Activated CD8-positive, alpha-beta T cell treated with anti-CD3 and anti-CD28 coated beads for 36 hours (primary cell): ENCODE measurements around the gene PHB1. TPM values are rescaled to one million over a fixed set of nuclear protein-coding genes. Genes with fewer than 3 reads are reported as not detected.
"Not testable (repeated sequence)": the region's sequence is repeated elsewhere in the genome, so short reads cannot be mapped to it uniquely, and the experiment has no call there.

Experiments used
- ATAC-seq: fragments of 200-7000 bp; cut with Tn5 transposase; one replicate; pipeline ENCODE4 v1.10.0; 2021; ENCODE audit warnings: mild to moderate bottlenecking, moderate library complexity
- CTCF ChIA-PET: fragments of 350-600 bp; sonication (Branson Sonifier 250); formaldehyde crosslinking; loops from one replicate; lab custom pipeline; 2021; ENCODE audit warnings: antibody characterized with exemption; lab: Charles Lee
- POLR2A ChIA-PET: fragments of 350-600 bp; sonication (Branson Sonifier 250); formaldehyde crosslinking; loops from one replicate; lab custom pipeline; 2021; ENCODE audit warnings: antibody characterized with exemption; lab: Charles Lee
- DNase-seq: peaks from one replicate; pipeline ENCODE4 v3.0.0-alpha.2; 2020
- H3K27ac Mint-ChIP-seq: one replicate; pipeline ENCODE4 v1.8.0; 2021; ENCODE audit warnings: mild to moderate bottlenecking, mixed read lengths
- H3K27me3 Mint-ChIP-seq: one replicate; pipeline ENCODE4 v1.8.0; 2021; ENCODE audit warnings: mixed read lengths
- H3K36me3 Mint-ChIP-seq: one replicate; pipeline ENCODE4 v1.8.0; 2021; ENCODE audit warnings: low read depth, mixed read lengths
- H3K4me1 Mint-ChIP-seq: one replicate; pipeline ENCODE4 v1.8.0; 2021; ENCODE audit warnings: low read depth, mixed read lengths
- H3K4me3 Mint-ChIP-seq: one replicate; pipeline ENCODE4 v1.8.0; 2021; ENCODE audit warnings: mild to moderate bottlenecking, moderate library complexity, mixed read lengths
- H3K9me3 Mint-ChIP-seq: one replicate; pipeline ENCODE4 v1.8.0; 2021; ENCODE audit warnings: mixed read lengths
- intact Hi-C: fragments of 100-400 bp; cut with micrococcal nuclease; formaldehyde crosslinking; loops from one replicate; pipeline ENCODE4 v1.10.0; 2022
- total RNA-seq, 2 experiments: library from RNA; stranded (reverse); gene quantifications; one replicate each; pipeline ENCODE4 v1.2.3, GENCODE V29; 2021
- TF ChIP-seq, protein P1 (sequence below): fragments of 200-600 bp; IDR thresholded peaks from one replicate; pipeline ENCODE4 v1.8.0; 2022; ENCODE audit warnings: antibody characterized with exemption, mild to moderate bottlenecking

PHB1 gene
- total RNA-seq, 2 experiments from 2014 or later: 363 to 381 TPM

DNA sequence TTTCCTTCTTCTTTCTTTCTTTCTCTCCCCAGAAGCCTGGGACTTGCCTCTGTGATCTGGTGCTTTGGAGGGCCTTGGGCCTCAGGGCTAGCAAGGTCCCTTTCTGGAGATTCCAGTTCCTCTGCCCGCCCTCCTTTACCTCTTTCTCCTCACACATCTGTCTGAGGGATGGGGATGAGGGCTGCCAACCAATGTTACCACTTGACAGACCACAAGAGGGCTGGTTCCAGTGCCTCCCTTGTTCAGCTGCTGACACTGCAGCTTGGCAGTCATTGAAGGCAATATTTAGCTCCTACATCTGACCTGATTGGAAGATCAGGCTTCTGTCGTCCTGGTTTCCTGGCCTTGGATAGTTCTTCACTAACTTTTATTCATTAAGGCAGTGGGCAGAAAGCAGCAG lies 49.0 kb downstream of the PHB1 start:
- no peaks in the 10 kb centered on the region for H3K27me3 Mint-ChIP-seq
- ATAC-seq (no peak), DNase-seq (peak; percentile 50)
- ChIA-PET CTCF (interaction anchor here (0.9 to 10.2 kb wide), 6 partner anchors 8 to 48 kb away, joined by 3 to 178 read pairs (median 4); no protein-coding TSS in a partner anchor), POLR2A (no interaction called here)
- intact Hi-C loops: loop anchor here (5.0 kb wide), 1 partner anchor 48 kb away; no protein-coding TSS in a partner anchor
- TF ChIP-seq, protein P1, sequence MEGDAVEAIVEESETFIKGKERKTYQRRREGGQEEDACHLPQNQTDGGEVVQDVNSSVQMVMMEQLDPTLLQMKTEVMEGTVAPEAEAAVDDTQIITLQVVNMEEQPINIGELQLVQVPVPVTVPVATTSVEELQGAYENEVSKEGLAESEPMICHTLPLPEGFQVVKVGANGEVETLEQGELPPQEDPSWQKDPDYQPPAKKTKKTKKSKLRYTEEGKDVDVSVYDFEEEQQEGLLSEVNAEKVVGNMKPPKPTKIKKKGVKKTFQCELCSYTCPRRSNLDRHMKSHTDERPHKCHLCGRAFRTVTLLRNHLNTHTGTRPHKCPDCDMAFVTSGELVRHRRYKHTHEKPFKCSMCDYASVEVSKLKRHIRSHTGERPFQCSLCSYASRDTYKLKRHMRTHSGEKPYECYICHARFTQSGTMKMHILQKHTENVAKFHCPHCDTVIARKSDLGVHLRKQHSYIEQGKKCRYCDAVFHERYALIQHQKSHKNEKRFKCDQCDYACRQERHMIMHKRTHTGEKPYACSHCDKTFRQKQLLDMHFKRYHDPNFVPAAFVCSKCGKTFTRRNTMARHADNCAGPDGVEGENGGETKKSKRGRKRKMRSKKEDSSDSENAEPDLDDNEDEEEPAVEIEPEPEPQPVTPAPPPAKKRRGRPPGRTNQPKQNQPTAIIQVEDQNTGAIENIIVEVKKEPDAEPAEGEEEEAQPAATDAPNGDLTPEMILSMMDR: no peak
- no peak overlapping the region for H3K4me3 Mint-ChIP-seq
- H3K27ac Mint-ChIP-seq: no peak overlapping the region
- H3K4me1 Mint-ChIP-seq: peaks cover 25% of the 10 kb centered on the region
- H3K9me3 Mint-ChIP-seq: no peaks in the 10 kb centered on the region
- no peaks in the 10 kb centered on the region for H3K36me3 Mint-ChIP-seq

DNA sequence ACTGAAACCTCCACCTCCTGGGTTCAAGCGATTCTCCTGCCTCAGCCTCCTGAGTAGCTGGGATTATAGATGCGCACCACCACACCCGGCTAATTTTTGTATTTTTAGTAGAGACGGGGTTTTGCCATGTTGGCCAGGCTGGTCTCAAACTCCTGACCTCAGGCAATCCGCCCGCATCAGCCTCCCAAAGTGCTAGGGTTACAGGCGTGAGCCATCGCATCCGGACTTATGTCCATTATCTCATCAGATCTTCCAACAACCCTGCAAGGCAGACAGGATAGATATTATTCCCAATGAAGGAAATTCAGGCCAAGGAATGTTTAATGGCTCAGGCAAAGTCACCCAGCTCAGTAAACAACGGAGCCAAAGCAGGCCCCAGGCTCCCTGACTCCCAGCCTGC lies 49.6 kb downstream of the PHB1 start:
- intact Hi-C loops: loop anchor here (5.0 kb wide), 1 partner anchor 48 kb away; no protein-coding TSS in a partner anchor
- H3K27me3 Mint-ChIP-seq, DNase-seq, POLR2A ChIA-PET, H3K36me3 Mint-ChIP-seq, H3K9me3 Mint-ChIP-seq, ATAC-seq, H3K27ac Mint-ChIP-seq, H3K4me3 Mint-ChIP-seq: not testable (repeated sequence)
- peaks cover 30% of the 10 kb centered on the region for H3K4me1 Mint-ChIP-seq
- CTCF ChIA-PET: interaction anchor here (0.9 to 10.2 kb wide), 5 partner anchors 8 to 47 kb away, joined by 3 to 178 read pairs (median 3); no protein-coding TSS in a partner anchor

DNA sequence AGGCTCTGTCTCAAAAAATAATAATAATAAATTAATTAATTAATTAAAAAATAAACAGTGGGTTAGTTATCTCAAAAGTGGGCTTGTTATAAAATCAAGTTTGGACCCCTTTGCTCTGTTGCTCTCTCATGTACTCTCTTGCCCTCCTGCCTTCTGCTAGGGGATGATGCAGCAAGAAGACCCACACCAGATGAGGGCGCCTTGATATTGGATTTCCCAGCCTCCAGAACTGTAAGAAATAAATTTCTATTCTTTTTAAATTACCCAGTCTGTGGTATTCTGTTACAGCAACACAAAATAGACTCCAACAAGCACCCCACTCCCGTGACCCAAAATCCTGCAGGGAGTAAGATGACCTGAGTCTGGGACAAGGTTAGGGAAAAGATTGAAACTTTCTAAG lies 50.6 kb downstream of the PHB1 start:
- H3K27me3 Mint-ChIP-seq: no peaks in the 10 kb centered on the region

DNA sequence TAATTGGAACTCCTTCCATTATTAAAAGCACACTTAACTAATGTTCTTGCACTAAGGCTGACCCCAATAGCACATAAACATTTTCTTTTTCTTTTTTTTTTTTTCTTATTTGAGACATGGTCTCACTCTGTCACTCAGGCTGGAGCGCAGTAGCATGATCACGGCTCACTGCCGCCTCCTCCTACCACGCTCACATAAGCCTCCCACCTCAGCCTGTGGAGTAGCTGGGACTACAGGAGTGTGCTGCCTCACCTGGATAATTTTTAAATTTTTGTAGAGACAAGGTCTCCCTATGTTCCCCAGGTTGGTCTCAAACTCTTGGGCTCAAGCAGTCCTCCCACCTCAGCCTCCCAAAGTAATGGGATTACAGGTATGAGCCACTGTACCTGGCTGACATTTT lies 51.4 kb downstream of the PHB1 start:
- Mint-ChIP-seq H3K27ac (no peak overlapping the region), H3K9me3 (no peaks in the 10 kb centered on the region), H3K36me3 (no peaks in the 10 kb centered on the region), H3K4me1 (peaks cover 48% of the 10 kb centered on the region), H3K4me3 (no peak overlapping the region), H3K27me3 (no peaks in the 10 kb centered on the region)
- no peak for DNase-seq
- ATAC-seq: no peak
- TF ChIP-seq, protein P1: no peak
- POLR2A ChIA-PET: interaction anchor here (1.3 kb wide), 1 partner anchor 16 kb away, joined by 5 read pairs; no protein-coding TSS in a partner anchor
- intact Hi-C loops: no loop called here
- CTCF ChIA-PET: interaction anchor here (1.2 to 10.2 kb wide), 2 partner anchors 12 to 45 kb away, joined by 3 to 178 read pairs; no protein-coding TSS in a partner anchor

More for the DNA sequence above, 50.6 kb downstream of the PHB1 start:
- Mint-ChIP-seq H3K9me3 (no peaks in the 10 kb centered on the region), H3K36me3 (no peaks in the 10 kb centered on the region), H3K4me3 (no peak overlapping the region), H3K4me1 (peaks cover 40% of the 10 kb centered on the region), H3K27ac (no peak overlapping the region)
- POLR2A ChIA-PET: no interaction called here
- intact Hi-C loops: no loop called here
- TF ChIP-seq, protein P1: no peak
- CTCF ChIA-PET: interaction anchor here (1.2 to 10.2 kb wide), 3 partner anchors 12 to 46 kb away, joined by 3 to 178 read pairs (median 3); no protein-coding TSS in a partner anchor
- ATAC-seq: no peak
- no peak for DNase-seq

DNA sequence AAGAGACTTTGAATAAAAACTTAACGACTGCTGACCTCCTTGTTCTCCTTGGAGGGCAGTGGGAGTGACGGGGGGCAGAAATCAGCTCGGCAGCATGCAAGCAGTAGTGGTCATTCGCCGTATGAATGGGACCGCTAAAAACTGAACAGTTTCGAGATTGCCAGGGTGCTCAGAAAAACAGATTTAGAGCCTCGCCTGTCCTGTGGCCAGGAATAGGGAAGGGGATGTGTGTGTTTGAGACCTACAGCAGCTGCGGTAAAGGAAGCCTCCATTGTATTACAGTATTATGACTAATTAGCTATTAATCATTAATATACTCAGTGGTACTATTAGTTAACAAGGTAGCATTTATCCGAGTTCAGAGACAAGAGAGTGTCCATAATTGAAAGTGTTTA lies 52.0 kb downstream of the PHB1 start:
- Mint-ChIP-seq H3K27me3 (no peaks in the 10 kb centered on the region), H3K4me3 (peak overlapping the region; percentile 70), H3K36me3 (no peaks in the 10 kb centered on the region), H3K9me3 (no peaks in the 10 kb centered on the region), H3K27ac (no peak overlapping the region), H3K4me1 (peaks cover 53% of the 10 kb centered on the region)
- ATAC-seq (no peak), DNase-seq (no peak)
- POLR2A ChIA-PET: interaction anchor here (0.6 to 1.3 kb wide), 2 partner anchors 16 to 24 kb away, joined by 3 to 5 read pairs; no protein-coding TSS in a partner anchor
- CTCF ChIA-PET: interaction anchor here (1.4 to 10.2 kb wide), 2 partner anchors 26 to 45 kb away, joined by 3 to 178 read pairs; no protein-coding TSS in a partner anchor
- TF ChIP-seq, protein P1: no peak
- intact Hi-C loops: no loop called here
